Measurements from ENCODE around the gene TMEM106C.

DNA sequence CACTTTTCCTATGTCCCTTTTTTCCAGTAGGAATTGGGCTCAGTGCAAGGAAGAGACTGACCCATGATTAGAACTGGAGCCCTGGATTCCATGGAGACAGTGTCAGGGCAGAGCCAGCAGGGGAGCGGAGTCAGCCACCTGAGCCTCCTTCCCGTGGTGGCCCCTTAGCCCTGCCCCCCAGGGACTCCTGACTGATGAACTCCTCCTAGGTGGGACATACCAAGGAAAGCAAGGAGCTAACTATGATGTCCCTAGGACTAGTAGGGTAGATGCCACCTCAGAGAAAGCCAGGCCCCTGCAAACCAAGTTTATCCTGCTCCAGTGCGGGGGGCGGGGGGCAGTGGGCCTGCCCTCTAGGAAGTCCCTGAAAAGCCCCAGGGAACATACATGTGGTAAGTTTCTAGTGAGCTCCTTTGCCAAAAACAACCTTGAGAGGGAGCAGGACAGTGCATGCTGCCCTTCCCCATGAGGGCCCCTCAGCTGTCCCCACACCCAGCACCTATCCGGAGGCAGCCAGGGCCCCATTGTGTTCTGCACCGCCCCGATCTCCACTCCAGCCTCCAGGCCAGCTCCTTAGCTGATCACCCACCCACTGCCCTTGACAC lies 47.1 kb downstream of the TMEM106C start:
- TF ChIP-seq, protein P1, sequence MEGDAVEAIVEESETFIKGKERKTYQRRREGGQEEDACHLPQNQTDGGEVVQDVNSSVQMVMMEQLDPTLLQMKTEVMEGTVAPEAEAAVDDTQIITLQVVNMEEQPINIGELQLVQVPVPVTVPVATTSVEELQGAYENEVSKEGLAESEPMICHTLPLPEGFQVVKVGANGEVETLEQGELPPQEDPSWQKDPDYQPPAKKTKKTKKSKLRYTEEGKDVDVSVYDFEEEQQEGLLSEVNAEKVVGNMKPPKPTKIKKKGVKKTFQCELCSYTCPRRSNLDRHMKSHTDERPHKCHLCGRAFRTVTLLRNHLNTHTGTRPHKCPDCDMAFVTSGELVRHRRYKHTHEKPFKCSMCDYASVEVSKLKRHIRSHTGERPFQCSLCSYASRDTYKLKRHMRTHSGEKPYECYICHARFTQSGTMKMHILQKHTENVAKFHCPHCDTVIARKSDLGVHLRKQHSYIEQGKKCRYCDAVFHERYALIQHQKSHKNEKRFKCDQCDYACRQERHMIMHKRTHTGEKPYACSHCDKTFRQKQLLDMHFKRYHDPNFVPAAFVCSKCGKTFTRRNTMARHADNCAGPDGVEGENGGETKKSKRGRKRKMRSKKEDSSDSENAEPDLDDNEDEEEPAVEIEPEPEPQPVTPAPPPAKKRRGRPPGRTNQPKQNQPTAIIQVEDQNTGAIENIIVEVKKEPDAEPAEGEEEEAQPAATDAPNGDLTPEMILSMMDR (IDR thresholded peaks at IDR 0.05) = no peak
- TF ChIP-seq POLR2A (IDR thresholded peaks at IDR 0.05) = no peak

All from thyroid gland (tissue), 4 donors.